ENCODE data around the gene SPIN1.
"Not testable (repeated sequence)": the region's sequence is repeated elsewhere in the genome, so short reads cannot be mapped to it uniquely, and the experiment has no call there.

Gene SPIN1

DNA sequence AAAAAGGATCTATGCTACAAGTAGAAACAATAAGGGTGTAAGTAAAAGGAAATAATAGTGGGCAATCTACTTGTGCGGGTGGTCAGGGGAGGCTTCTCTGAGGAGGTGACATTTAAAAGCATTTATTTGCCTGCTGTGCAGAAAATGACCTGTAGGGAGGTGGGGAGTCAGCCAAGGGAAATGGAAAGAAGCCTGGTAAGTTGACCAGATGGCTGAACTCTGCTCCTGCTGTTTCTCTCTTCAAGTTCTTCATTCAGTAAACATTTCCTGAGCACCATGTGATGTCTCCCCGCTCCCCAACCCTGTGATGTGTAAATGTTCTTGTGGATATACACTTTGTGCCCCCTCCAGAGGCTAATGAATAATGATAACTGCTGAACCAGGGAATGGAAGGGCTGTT, 9.9 kb upstream of the SPIN1 start:
- H3K36me3 ChIP-seq (ENCODE audit: insufficient read depth, insufficient read length, low read length): no peaks in the 10 kb centered on the region
- H3K27me3 ChIP-seq (ENCODE audit: insufficient read depth, insufficient read length): no peaks in the 10 kb centered on the region
- no peak for TF ChIP-seq SUZ12 (IDR thresholded peaks at IDR 0.05; ENCODE audit: extremely low read depth, insufficient read depth, insufficient read length)
- TF ChIP-seq YY1 (IDR thresholded peaks at IDR 0.05; ENCODE audit: insufficient read depth, insufficient read length): no peak
- no peak for TF ChIP-seq ZNF274 (IDR thresholded peaks at IDR 0.05; ENCODE audit: low read depth, low read length)
- DNase-seq (ENCODE audit: low read depth, low spot score): peak; percentile 89
- peaks cover 11% of the 10 kb centered on the region for H3K9me3 ChIP-seq (ENCODE audit: insufficient read depth, low read length)
- peaks cover 4% of the 10 kb centered on the region for H3K4me1 ChIP-seq (ENCODE audit: insufficient read depth, insufficient read length)
- H3K4me3 ChIP-seq (ENCODE audit: insufficient read length, low read depth): no peak overlapping the region
- H3K9ac ChIP-seq (ENCODE audit: insufficient read length, low read depth): no peak overlapping the region

GRCh38 chr9:88379352-88379751, 8.9 kb upstream of the SPIN1 start:
- Histone ChIP-seq H3K27me3 (ENCODE audit: insufficient read depth, insufficient read length) (no peaks in the 10 kb centered on the region), H3K4me3 (ENCODE audit: insufficient read length, low read depth) (no peak overlapping the region), H3K9ac (ENCODE audit: insufficient read length, low read depth) (no peak overlapping the region), H3K36me3 (ENCODE audit: insufficient read depth, insufficient read length, low read length) (no peaks in the 10 kb centered on the region), H3K9me3 (ENCODE audit: insufficient read depth, low read length) (peaks cover 11% of the 10 kb centered on the region), H3K4me1 (ENCODE audit: insufficient read depth, insufficient read length) (peaks cover 4% of the 10 kb centered on the region)
- TF ChIP-seq SUZ12 (IDR thresholded peaks at IDR 0.05; ENCODE audit: extremely low read depth, insufficient read depth, insufficient read length) (no peak), ZNF274 (IDR thresholded peaks at IDR 0.05; ENCODE audit: low read depth, low read length) (no peak), YY1 (IDR thresholded peaks at IDR 0.05; ENCODE audit: insufficient read depth, insufficient read length) (no peak)
- DNase-seq (ENCODE audit: low read depth, low spot score): no peak

GRCh38 chr9:88380118-88380517, 8.1 kb upstream of the SPIN1 start:
- Histone ChIP-seq H3K4me3 (ENCODE audit: insufficient read length, low read depth) (no peak overlapping the region), H3K9me3 (ENCODE audit: insufficient read depth, low read length) (peaks cover 11% of the 10 kb centered on the region), H3K27me3 (ENCODE audit: insufficient read depth, insufficient read length) (no peaks in the 10 kb centered on the region), H3K4me1 (ENCODE audit: insufficient read depth, insufficient read length) (peaks cover 4% of the 10 kb centered on the region), H3K9ac (ENCODE audit: insufficient read length, low read depth) (no peak overlapping the region), H3K36me3 (ENCODE audit: insufficient read depth, insufficient read length, low read length) (no peaks in the 10 kb centered on the region)
- DNase-seq (ENCODE audit: low read depth, low spot score): no peak
- TF ChIP-seq YY1 (IDR thresholded peaks at IDR 0.05; ENCODE audit: insufficient read depth, insufficient read length): no peak

DNA sequence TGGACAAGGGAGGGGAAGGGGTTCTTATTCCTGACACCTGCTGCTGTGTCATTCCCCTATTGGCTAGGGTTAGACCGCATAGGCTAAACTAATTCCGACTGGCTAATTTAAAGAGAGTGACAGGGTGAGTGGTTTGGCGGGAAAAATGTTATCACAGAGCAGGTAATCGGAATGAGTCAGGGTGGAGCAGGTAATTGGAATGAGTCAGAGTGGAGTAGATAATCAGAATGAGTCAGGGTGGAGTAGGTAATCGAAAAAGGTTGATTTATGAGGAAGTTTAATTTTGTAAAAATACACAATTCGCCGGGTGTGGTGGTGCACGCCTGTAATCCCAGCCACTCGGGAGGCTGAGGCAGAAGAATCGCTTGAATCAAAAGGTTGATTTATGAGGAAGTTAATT, 6.9 kb upstream of the SPIN1 start:
- not testable (repeated sequence) for DNase-seq (ENCODE audit: low read depth, low spot score); H3K4me1 ChIP-seq (ENCODE audit: insufficient read depth, insufficient read length); H3K4me3 ChIP-seq (ENCODE audit: insufficient read length, low read depth); H3K36me3 ChIP-seq (ENCODE audit: insufficient read depth, insufficient read length, low read length); H3K27me3 ChIP-seq (ENCODE audit: insufficient read depth, insufficient read length); H3K9ac ChIP-seq (ENCODE audit: insufficient read length, low read depth)
- peaks cover 11% of the 10 kb centered on the region for H3K9me3 ChIP-seq (ENCODE audit: insufficient read depth, low read length)

GRCh38 chr9:88383176-88383575, 5.1 kb upstream of the SPIN1 start:
- H3K9me3 ChIP-seq (ENCODE audit: insufficient read depth, low read length): no peaks in the 10 kb centered on the region; the same call in 1 of the 2 replicates
- H3K36me3 ChIP-seq (ENCODE audit: insufficient read depth, insufficient read length, low read length): peaks cover 5% of the 10 kb centered on the region
- H3K27me3 ChIP-seq (ENCODE audit: insufficient read depth, insufficient read length): peaks cover 8% of the 10 kb centered on the region
- no peak for DNase-seq (ENCODE audit: low read depth, low spot score)
- no peak overlapping the region for H3K4me3 ChIP-seq (ENCODE audit: insufficient read length, low read depth)
- peaks cover 3% of the 10 kb centered on the region for H3K4me1 ChIP-seq (ENCODE audit: insufficient read depth, insufficient read length)
- TF ChIP-seq SUZ12 (IDR thresholded peaks at IDR 0.05; ENCODE audit: extremely low read depth, insufficient read depth, insufficient read length) (no peak), YY1 (IDR thresholded peaks at IDR 0.05; ENCODE audit: insufficient read depth, insufficient read length) (no peak), ZNF274 (IDR thresholded peaks at IDR 0.05; ENCODE audit: low read depth, low read length) (no peak)
- H3K9ac ChIP-seq (ENCODE audit: insufficient read length, low read depth): no peak overlapping the region

- not testable (repeated sequence) for H3K9ac ChIP-seq (ENCODE audit: insufficient read length, low read depth); H3K4me3 ChIP-seq (ENCODE audit: insufficient read length, low read depth); H3K27me3 ChIP-seq (ENCODE audit: insufficient read depth, insufficient read length); H3K9me3 ChIP-seq (ENCODE audit: insufficient read depth, low read length); DNase-seq (ENCODE audit: low read depth, low spot score); H3K4me1 ChIP-seq (ENCODE audit: insufficient read depth, insufficient read length)
- peaks cover 13% of the 10 kb centered on the region for H3K36me3 ChIP-seq (ENCODE audit: insufficient read depth, insufficient read length, low read length)
Observed at GRCh38 chr9:88386137-88386536, 2.1 kb upstream of the SPIN1 start.

GRCh38 chr9:88387036-88387551, 1.1 kb upstream of the SPIN1 start:
- H3K4me1 ChIP-seq (ENCODE audit: insufficient read depth, insufficient read length): peaks cover 3% of the 10 kb centered on the region
- peak overlapping the region; percentile 70 for H3K4me3 ChIP-seq (ENCODE audit: insufficient read length, low read depth)
- peak overlapping the region; percentile 88 for H3K9ac ChIP-seq (ENCODE audit: insufficient read length, low read depth)
- TF ChIP-seq YY1 (IDR thresholded peaks at IDR 0.05; ENCODE audit: insufficient read depth, insufficient read length) (no peak), ZNF274 (IDR thresholded peaks at IDR 0.05; ENCODE audit: low read depth, low read length) (no peak), SUZ12 (IDR thresholded peaks at IDR 0.05; ENCODE audit: extremely low read depth, insufficient read depth, insufficient read length) (no peak)
- no peak for DNase-seq (ENCODE audit: low read depth, low spot score)
- peaks cover 8% of the 10 kb centered on the region for H3K27me3 ChIP-seq (ENCODE audit: insufficient read depth, insufficient read length)
- peaks cover 22% of the 10 kb centered on the region for H3K36me3 ChIP-seq (ENCODE audit: insufficient read depth, insufficient read length, low read length)
- H3K9me3 ChIP-seq (ENCODE audit: insufficient read depth, low read length): no peaks in the 10 kb centered on the region; the same call in 1 of the 2 replicates

DNA sequence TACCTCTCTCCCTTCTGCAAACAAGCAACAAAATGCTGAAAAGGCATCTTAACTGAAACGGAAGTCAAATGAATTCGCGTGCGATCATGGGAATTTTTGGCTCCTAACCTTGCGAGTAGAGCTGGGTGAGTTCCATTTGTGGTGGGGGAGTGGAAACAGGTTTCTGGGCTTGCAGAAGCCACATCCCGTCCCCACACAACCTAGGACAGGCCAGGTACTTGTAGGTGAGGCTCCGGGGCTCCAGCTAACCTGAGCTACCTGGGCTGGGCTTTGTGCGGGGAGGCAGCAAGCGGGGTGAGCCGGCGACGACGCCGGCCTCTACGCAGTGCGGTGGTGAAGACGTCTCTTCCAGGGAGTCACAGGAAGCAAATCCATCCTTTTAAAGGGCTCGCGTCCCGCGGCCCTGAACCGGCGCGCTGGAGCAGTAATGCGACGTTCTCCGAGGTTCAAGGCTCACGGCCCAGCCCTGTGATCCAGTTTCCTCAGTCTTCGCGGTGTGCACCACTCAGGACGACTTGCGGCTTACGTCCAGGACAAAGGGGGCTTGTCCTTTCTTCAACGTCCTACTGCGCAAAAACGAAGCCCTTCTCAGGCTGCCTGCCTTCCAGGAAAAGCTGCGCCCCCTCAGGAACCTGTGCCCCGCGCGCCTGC, 567 bp upstream of the SPIN1 start:
- TF ChIP-seq SUZ12 (IDR thresholded peaks at IDR 0.05; ENCODE audit: extremely low read depth, insufficient read depth, insufficient read length) (no peak), YY1 (IDR thresholded peaks at IDR 0.05; ENCODE audit: insufficient read depth, insufficient read length) (no peak), ZNF274 (IDR thresholded peaks at IDR 0.05; ENCODE audit: low read depth, low read length) (no peak)
- Histone ChIP-seq H3K9ac (ENCODE audit: insufficient read length, low read depth) (peak overlapping the region; percentile 88), H3K9me3 (ENCODE audit: insufficient read depth, low read length) (no peaks in the 10 kb centered on the region; the same call in 1 of the 2 replicates), H3K4me1 (ENCODE audit: insufficient read depth, insufficient read length) (peaks cover 3% of the 10 kb centered on the region), H3K36me3 (ENCODE audit: insufficient read depth, insufficient read length, low read length) (peaks cover 22% of the 10 kb centered on the region), H3K27me3 (ENCODE audit: insufficient read depth, insufficient read length) (peaks cover 8% of the 10 kb centered on the region), H3K4me3 (ENCODE audit: insufficient read length, low read depth) (peak overlapping the region; percentile 70)
- DNase-seq (ENCODE audit: low read depth, low spot score): peak; percentile 46

Data from NT2/D1 (cell line).